Superior temporal gyrus (tissue), 1 donor: ENCODE measurements around the gene DIO2.

Source experiments
- DNase-seq: peaks from one replicate; pipeline ENCODE4 v3.0.0-alpha.2; 2016; ENCODE audit errors: extremely low spot score

Gene DIO2

GRCh38 chr14:80167793-80168448 is 43.4 kb downstream of the DIO2 start:
- no peak for DNase-seq

GRCh38 chr14:80164991-80165721 is 46.1 kb downstream of the DIO2 start:
- DNase-seq = no peak

GRCh38 chr14:80152763-80153162 is 58.5 kb downstream of the DIO2 start:
- no peak for DNase-seq

- DNase-seq = no peak
These were observed 59.1 kb downstream of the DIO2 start for GRCh38 chr14:80152166-80152565.

- DNase-seq = no peak
These were observed 61.0 kb downstream of the DIO2 start for GRCh38 chr14:80150301-80150700.
